Activated CD4-positive, alpha-beta T cell treated with anti-CD3 and anti-CD28 coated beads, Interleukin-2, amount 10 ng/mL, durations not matched to agents 24 days and 14 days (primary cell): ENCODE results near the gene CKLF. TPM values are rescaled to one million over a fixed set of nuclear protein-coding genes. Genes with fewer than 3 reads are reported as not detected.
"Not testable (repeated sequence)": the region's sequence is repeated elsewhere in the genome, so short reads cannot be mapped to it uniquely, and the experiment has no call there.

Experiments
- DNase-seq: peaks from one replicate; pipeline ENCODE4 v3.0.0; 2022
- H3K27ac Mint-ChIP-seq: one replicate; pipeline ENCODE4 v1.8.0; 2022; ENCODE audit warnings: mild to moderate bottlenecking, mixed read lengths
- H3K27me3 Mint-ChIP-seq: one replicate; pipeline ENCODE4 v1.8.0; 2022; ENCODE audit warnings: mixed read lengths
- H3K36me3 Mint-ChIP-seq: one replicate; pipeline ENCODE4 v1.8.0; 2022; ENCODE audit warnings: low read depth, mild to moderate bottlenecking, mixed read lengths
- H3K4me1 Mint-ChIP-seq: one replicate; pipeline ENCODE4 v1.8.0; 2021; ENCODE audit warnings: mixed read lengths
- H3K4me3 Mint-ChIP-seq: one replicate; pipeline ENCODE4 v1.8.0; 2022; ENCODE audit warnings: mild to moderate bottlenecking, moderate library complexity, mixed read lengths
- H3K9me3 Mint-ChIP-seq: one replicate; pipeline ENCODE4 v1.8.0; 2021; ENCODE audit warnings: mixed read lengths
- intact Hi-C: fragments of 100-400 bp; cut with micrococcal nuclease; formaldehyde crosslinking; loops from one replicate; pipeline ENCODE4 v1.15.1; 2023
- total RNA-seq: library from RNA; stranded (reverse); gene quantifications from 2 replicates; pipeline ENCODE4 v1.2.3, GENCODE V29; 2022

CKLF gene
- total RNA-seq, 1 donor from 2014 or later = 146 TPM

DNA sequence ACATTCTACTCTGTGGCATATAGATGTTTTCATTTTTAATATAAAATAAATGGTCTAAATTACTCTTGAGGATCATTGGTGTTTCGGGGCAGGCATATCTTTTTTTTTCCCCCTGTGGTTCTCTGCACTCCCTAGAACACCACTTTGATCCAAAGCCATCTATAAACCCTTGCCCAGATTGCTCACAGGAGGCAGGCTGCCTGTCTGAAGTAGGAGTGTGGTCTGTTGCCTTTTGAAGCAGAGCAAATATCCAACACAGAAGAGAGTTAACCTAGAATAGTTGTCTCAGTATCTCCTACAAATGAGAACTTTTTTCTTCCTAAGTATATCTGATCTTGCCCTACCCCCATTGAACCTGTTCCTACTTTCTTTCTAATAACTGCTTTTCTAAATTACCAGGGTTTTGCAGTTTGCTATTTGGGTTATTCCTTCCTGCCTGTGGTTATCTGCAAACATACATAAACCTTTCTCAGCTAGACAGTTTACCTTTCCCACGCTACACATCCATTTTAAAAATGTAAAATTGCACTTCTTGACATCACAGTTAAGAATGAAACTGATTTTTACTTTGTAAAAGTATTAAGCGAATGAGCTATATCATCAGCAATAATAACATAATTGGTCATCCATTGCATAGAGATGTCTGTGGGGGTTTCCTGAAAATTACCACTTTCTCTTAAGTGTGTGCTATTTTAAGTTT lies 9.2 kb downstream of the CKLF start:
- Mint-ChIP-seq H3K9me3 (no peaks in the 10 kb centered on the region), H3K27me3 (no peaks in the 10 kb centered on the region), H3K27ac (peak overlapping the region; percentile 57), H3K4me1 (peaks cover 55% of the 10 kb centered on the region), H3K4me3 (peak overlapping the region; percentile 49), H3K36me3 (peaks cover 67% of the 10 kb centered on the region)
- DNase-seq = no peak
- intact Hi-C loops = no loop called here

DNA sequence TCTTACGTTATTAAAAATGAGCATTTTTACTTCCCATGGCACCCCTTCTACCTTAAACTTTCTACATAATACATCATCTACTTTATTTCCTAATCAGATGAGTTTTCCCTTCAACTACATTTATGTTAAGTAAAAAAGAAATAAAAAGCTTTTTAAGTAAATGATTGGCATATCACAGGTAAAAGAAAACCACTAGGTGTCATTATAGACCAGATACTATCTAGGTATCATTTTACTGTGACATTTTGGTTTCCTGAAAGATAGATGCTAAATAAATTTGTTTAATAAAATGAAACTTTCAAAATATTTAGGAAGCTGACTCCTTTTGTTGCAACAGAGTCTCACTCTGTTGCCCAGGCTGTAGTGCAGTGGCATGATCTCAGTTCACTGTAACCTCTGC lies 10.0 kb downstream of the CKLF start:
- Mint-ChIP-seq H3K27me3 (no peaks in the 10 kb centered on the region), H3K4me1 (peaks cover 53% of the 10 kb centered on the region), H3K9me3 (no peaks in the 10 kb centered on the region), H3K36me3 (peaks cover 74% of the 10 kb centered on the region), H3K27ac (peak overlapping the region; percentile 32), H3K4me3 (no peak overlapping the region)
- intact Hi-C loops = no loop called here
- no peak for DNase-seq

DNA sequence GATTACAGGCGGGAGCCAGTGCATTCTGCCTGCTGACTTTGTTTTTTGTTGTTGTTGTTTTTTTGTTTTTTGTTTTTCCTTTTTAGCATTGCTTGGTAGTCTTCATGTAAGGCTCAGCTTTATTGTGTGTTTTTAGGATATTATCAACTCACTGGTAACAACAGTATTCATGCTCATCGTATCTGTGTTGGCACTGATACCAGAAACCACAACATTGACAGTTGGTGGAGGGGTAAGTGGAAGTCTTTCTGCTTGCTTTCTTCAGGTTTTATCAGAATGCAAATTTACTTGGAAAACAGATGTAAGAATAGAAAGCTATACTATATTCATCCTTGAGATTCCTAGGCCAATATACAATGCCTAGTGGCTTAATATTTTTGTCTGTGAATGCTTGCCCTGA lies 10.6 kb downstream of the CKLF start:
- DNase-seq = no peak
- no peaks in the 10 kb centered on the region for H3K27me3 Mint-ChIP-seq
- no peak overlapping the region for H3K4me3 Mint-ChIP-seq
- no peaks in the 10 kb centered on the region for H3K9me3 Mint-ChIP-seq
- H3K36me3 Mint-ChIP-seq = peaks cover 76% of the 10 kb centered on the region
- H3K4me1 Mint-ChIP-seq = peaks cover 50% of the 10 kb centered on the region
- H3K27ac Mint-ChIP-seq = peak overlapping the region; percentile 34
- intact Hi-C loops = loop anchor here (1.0 kb wide), 1 partner anchor 10 kb away; no protein-coding TSS in a partner anchor

DNA sequence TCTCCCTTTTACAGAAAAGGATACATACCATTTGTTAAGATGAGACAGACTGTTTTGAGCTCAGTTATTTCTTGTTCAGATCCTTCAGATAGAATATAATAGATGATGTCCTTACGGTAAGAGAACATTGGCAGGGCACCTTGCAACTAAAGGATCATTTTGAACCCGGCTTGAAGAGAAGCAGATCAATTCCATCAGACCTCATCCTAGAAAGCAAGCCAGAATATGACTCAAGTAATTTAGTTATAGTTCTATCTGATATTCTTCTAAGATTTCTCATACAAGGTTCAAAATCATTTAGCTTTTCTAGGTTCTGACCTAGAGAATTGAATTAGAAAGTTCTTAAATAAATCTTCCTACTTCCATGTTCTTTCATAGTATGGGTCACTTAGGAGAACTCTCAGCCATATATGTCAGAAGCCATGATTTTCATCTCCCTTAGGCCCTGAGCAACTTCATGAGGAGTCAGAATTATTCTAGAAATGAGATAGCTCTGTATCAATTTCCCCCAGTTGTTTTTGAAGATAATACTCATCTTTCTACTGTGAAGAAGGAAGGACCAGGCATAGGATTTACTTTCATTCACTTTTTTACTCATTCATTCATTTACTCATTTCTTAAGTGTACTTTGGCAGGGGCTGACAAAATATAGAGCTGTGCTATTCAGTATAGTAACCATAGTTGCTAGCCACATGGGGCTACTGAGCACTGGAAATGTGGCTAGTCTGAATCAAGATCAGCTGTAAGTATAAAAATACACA lies 11.4 kb downstream of the CKLF start:
- no peak for DNase-seq
- H3K4me3 Mint-ChIP-seq = no peak overlapping the region

DNA sequence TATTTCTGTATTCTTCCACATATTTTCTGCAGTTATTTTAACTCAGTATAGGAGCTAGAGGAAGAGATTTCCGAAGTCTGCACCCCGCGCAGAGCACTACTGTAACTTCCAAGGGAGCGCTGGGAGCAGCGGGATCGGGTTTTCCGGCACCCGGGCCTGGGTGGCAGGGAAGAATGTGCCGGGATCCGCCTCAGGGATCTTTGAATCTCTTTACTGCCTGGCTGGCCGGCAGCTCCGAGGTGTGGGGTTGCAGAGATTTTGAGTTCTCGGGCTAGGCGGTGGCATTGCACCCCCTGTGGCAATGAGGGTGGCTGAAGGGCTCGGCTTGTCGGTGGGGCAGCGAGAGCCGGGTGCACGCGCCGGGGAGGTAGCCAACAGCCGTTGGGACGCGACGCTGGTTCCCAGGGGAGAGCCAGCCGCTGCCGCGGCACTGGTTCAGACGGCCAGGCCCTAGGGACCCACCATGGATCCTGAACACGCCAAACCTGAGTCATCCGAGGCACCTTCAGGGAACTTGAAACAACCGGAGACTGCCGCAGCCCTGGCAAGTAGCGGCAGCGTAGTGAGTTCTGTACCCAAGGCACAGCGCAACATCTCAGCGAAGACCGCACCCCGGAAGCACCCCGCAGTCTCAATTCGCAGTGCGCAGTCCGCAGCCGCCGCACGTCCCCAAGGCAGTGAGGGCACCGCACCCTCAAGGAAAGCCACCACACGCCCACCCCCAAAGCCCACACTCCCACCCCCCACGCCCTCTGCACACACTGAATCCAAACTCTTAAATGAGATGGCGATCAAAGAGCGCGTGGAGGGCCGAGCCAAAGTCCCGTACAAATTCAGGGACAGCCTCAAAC lies 13.9 kb downstream of the CKLF start, which contains the start of gene CMTM1:
CMTM1 (plus strand) TSS at position 389 of the 851 bp plus-strand sequence; CDS start at position 464, 75 bp downstream.
- Mint-ChIP-seq H3K9me3 (no peaks in the 10 kb centered on the region), H3K27me3 (no peaks in the 10 kb centered on the region), H3K27ac (no peak within 1 kb of the TSS), H3K36me3 (peaks cover 58% of the 10 kb centered on the region), H3K4me3 (no peak within 1 kb of the TSS), H3K4me1 (peaks cover 21% of the 10 kb centered on the region)
- intact Hi-C loops = no loop called here
- no peak for DNase-seq

More for the DNA sequence above, 11.4 kb downstream of the CKLF start:
- Mint-ChIP-seq H3K36me3 (peaks cover 72% of the 10 kb centered on the region), H3K27ac (peak overlapping the region; percentile 72), H3K27me3 (no peaks in the 10 kb centered on the region), H3K9me3 (no peaks in the 10 kb centered on the region), H3K4me1 (peaks cover 44% of the 10 kb centered on the region)
- intact Hi-C loops = loop anchor here (1.0 kb wide), 4 partner anchors 10 to 46 kb away; no protein-coding TSS in a partner anchor

DNA sequence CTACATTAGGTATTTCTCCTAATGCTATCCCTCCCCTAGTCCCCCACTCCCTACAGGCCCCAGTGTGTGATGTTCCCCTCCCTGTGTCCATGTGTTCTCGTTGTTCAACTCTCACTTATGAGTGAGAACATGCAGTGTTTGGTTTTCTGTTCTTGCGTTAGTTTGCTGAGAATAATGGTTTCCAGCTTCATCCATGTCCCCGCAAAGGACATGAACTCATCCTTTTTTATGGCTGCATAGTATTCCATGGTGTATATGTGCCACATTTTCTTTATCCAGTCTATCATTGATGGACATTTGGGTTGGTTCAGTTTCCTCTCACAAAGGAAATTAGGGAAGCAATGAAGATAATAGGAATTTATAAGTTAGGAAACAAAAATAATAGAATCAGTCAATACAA lies 14.9 kb downstream of the CKLF start:
- DNase-seq, H3K4me3 Mint-ChIP-seq, H3K27me3 Mint-ChIP-seq, H3K27ac Mint-ChIP-seq, H3K9me3 Mint-ChIP-seq, intact Hi-C loops: not testable (repeated sequence)
- Mint-ChIP-seq H3K36me3 (peaks cover 57% of the 10 kb centered on the region), H3K4me1 (peaks cover 19% of the 10 kb centered on the region)

DNA sequence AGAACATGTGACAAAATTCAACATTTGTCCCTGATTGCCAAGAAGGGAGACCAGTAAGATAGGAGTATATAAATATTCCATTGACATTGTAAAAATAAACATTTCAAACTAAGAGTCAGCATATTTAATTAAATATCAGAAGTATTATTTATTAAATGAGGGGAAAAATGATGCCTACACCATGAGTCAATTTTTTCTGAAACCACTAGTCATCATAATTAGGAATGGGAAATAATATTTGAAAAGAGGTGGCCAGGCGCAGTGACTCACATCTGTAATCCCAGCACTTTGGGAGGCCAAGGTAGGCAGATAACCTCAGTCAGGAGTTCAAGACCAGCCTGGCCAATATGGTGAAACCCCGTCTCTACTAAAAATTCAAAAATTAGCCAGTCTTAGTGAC lies 16.0 kb downstream of the CKLF start:
- intact Hi-C loops = no loop called here
- Mint-ChIP-seq H3K36me3 (peaks cover 51% of the 10 kb centered on the region), H3K4me3 (no peak overlapping the region), H3K4me1 (peaks cover 16% of the 10 kb centered on the region), H3K27ac (no peak overlapping the region), H3K27me3 (no peaks in the 10 kb centered on the region), H3K9me3 (no peaks in the 10 kb centered on the region)
- DNase-seq = no peak

DNA sequence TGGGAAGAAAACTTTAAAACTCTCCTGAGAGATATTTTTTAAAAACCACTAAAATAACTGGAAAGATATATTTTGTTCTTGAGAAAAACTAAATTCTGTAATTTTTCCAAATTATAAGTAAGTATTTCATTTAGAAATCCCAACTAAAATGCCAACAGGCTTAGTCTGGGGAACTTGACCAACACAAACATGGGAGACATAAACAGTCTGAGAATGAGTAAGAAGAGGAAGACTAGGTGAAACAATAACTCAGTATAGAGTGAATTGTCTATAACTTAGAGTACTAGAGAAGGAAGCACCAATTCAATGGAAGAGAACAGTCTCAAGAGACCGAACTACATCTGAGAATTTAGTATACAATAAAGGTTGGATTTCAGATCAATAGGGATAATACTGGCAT lies 16.8 kb downstream of the CKLF start:
- intact Hi-C loops = no loop called here
- Mint-ChIP-seq H3K4me1 (peaks cover 11% of the 10 kb centered on the region), H3K27ac (no peak overlapping the region), H3K9me3 (no peaks in the 10 kb centered on the region), H3K27me3 (no peaks in the 10 kb centered on the region), H3K36me3 (peaks cover 47% of the 10 kb centered on the region), H3K4me3 (no peak overlapping the region)
- no peak for DNase-seq

DNA sequence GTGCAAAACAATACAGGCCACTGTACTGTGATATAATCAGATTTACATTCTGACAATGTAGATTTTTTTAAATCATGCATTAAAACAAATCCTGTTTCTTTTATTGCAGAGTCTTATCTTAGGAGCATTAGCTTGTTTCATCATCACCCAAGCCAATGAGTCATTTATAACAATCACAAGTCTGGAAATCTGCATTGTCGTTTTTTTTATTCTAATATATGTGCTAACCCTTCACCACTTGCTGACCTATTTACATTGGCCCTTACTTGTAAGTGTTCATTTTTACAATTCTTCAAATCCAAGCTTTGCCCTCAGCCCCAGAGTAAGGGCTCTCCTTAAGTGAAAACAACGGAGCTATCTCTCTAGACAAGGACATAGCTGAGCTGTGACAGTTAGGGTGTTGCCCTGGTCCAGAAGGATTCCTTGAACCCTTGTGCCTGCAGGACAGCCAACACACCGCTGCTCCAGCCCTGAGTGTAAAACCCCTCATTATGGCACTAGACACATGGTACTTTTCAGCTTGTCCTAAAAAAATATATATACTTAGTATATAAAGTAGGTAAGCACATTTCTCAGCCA lies 17.5 kb downstream of the CKLF start:
- peaks cover 45% of the 10 kb centered on the region for H3K36me3 Mint-ChIP-seq
- no peak overlapping the region for H3K4me3 Mint-ChIP-seq

DNA sequence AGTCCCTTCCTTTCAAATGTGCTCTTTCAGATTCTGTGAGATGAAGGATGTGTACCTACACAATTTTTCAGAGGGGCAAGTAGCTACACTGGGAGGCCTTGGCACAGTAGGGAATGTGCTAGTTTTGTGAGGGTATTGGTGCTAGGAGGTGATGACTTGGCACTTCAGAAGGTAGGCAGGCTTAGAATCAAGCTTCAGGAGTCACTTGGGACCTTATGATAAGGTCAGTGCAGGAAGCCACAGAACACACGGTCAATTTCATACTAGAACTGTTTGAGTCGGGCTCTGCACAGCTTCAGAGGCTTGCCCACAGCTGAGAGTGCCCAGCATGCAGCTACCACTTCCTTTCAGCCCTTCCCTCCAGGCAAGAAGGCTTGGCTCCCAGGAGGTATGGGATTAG lies 20.0 kb downstream of the CKLF start:
- Mint-ChIP-seq H3K27me3 (peaks cover 3% of the 10 kb centered on the region), H3K4me1 (peaks cover 7% of the 10 kb centered on the region), H3K9me3 (no peaks in the 10 kb centered on the region), H3K27ac (peak overlapping the region; percentile 54), H3K4me3 (no peak overlapping the region), H3K36me3 (peaks cover 27% of the 10 kb centered on the region)
- intact Hi-C loops = no loop called here
- no peak for DNase-seq

More for the DNA sequence above, 17.5 kb downstream of the CKLF start:
- H3K27me3 Mint-ChIP-seq = no peaks in the 10 kb centered on the region
- H3K27ac Mint-ChIP-seq = no peak overlapping the region
- intact Hi-C loops = no loop called here
- no peaks in the 10 kb centered on the region for H3K9me3 Mint-ChIP-seq
- DNase-seq = no peak
- H3K4me1 Mint-ChIP-seq = peaks cover 8% of the 10 kb centered on the region

DNA sequence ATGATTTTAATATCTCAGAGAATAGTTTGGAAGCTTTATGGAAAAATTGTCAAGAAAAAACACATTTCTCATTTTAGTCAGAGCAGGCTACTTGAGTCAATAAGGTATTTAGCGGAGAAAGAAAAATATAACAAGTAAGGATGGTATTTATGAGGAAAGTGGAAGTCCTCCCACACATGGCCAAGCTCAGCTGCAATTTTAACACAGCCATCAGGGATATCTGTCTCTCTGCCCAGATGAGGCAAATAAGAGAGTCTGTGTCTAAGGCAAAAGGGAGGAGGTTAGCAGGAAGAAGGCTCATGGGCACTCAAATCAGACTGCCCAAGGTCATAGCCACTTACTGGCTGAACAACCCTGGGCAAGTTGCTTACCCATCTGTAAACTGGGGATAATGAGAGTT lies 21.7 kb downstream of the CKLF start:
- intact Hi-C loops = no loop called here
- peaks cover 31% of the 10 kb centered on the region for H3K36me3 Mint-ChIP-seq
- no peak for DNase-seq
- H3K27me3 Mint-ChIP-seq = peaks cover 18% of the 10 kb centered on the region
- no peak overlapping the region for H3K27ac Mint-ChIP-seq
- peaks cover 13% of the 10 kb centered on the region for H3K4me1 Mint-ChIP-seq
- H3K9me3 Mint-ChIP-seq = no peaks in the 10 kb centered on the region
- H3K4me3 Mint-ChIP-seq = no peak overlapping the region

DNA sequence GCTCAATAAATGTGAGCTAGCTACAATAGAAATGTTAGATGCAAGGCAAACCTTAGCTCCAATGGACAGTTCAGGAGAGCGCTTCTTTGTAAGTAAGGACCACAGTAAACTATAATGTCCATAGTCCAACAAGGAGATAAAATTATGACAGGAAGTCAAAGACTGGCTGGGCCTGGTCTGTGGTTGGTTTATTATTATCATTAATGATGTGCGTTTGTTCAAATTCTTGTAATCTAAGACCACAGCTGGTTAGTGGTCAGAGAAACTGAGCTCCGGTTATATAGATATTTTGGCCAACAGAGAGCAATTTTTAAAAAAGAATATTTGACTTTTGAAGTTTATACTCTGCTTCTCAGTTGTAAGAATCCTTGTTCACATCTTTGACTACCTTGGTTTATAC lies 22.2 kb downstream of the CKLF start:
- peaks cover 32% of the 10 kb centered on the region for H3K36me3 Mint-ChIP-seq
- intact Hi-C loops = no loop called here
- H3K4me1 Mint-ChIP-seq = peaks cover 13% of the 10 kb centered on the region
- no peak overlapping the region for H3K4me3 Mint-ChIP-seq
- peaks cover 21% of the 10 kb centered on the region for H3K27me3 Mint-ChIP-seq
- no peak overlapping the region for H3K27ac Mint-ChIP-seq
- DNase-seq = no peak
- no peaks in the 10 kb centered on the region for H3K9me3 Mint-ChIP-seq

DNA sequence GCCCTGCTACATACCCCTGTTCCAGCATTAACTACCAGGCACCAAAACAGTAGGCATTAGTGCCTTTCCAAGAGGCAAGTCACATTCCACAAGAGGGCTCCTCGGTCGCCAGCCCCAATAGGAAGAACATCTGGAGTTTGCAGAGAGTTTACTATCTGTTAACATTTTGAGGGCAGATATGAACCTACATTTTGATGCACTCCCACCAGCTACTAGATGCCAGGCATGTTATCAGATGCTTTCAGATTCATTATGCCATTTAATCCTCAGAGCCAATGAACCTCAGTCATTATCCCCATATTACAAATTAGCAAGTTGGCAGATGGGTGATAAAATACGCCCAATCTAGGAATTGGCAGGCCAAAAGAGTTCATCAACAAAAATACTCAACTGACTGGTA lies 22.7 kb downstream of the CKLF start:
- Mint-ChIP-seq H3K9me3 (no peaks in the 10 kb centered on the region), H3K4me3 (no peak overlapping the region), H3K4me1 (peaks cover 13% of the 10 kb centered on the region), H3K27ac (no peak overlapping the region), H3K36me3 (peaks cover 31% of the 10 kb centered on the region), H3K27me3 (peaks cover 26% of the 10 kb centered on the region)
- intact Hi-C loops = no loop called here
- DNase-seq = no peak
